Mucosa of descending colon (tissue), 3 donors: ENCODE data around the gene GJA1. TPM values are rescaled to one million over a fixed set of nuclear protein-coding genes. Genes with fewer than 3 reads are reported as not detected.

ENCODE experiments used
- ATAC-seq: fragments of 200-7000 bp; cut with Tn5 transposase; one replicate; pipeline ENCODE4 v1.9.1; 2020; ENCODE audit warnings: mild to moderate bottlenecking, moderate library complexity
- DNase-seq, 3 donors: peaks; one replicate each; pipeline ENCODE4 v3.0.0-alpha.2; 2020
- H3K36me3 ChIP-seq: fragments of 200-600 bp; one replicate; pipeline ENCODE4 v1.8.0; 2021; ENCODE audit warnings: low read depth, mild to moderate bottlenecking
- H3K4me1 ChIP-seq: fragments of 200-600 bp; one replicate; pipeline ENCODE4 v1.8.0; 2021; ENCODE audit warnings: low read depth, mild to moderate bottlenecking
- H3K4me3 ChIP-seq: fragments of 200-600 bp; one replicate; pipeline ENCODE4 v1.8.0; 2021; ENCODE audit warnings: mild to moderate bottlenecking
- H3K9me3 ChIP-seq: fragments of 200-600 bp; one replicate; pipeline ENCODE4 v1.8.0; 2021; ENCODE audit warnings: mild to moderate bottlenecking
- CTCF ChIP-seq: fragments of 200-600 bp; IDR thresholded peaks from one replicate; pipeline ENCODE4 v1.8.0; 2022; ENCODE audit warnings: antibody characterized with exemption, mild to moderate bottlenecking
- intact Hi-C, 2 donors: fragments of 100-400 bp; cut with DNase I in 1 of 2; cut with micrococcal nuclease in 1 of 2; formaldehyde crosslinking; loops; one replicate each; pipeline versions ENCODE4 v1.11.0 to v1.11.1; 2022; cut with DNase I, micrococcal nuclease
- total RNA-seq, 3 donors: library from RNA; stranded (reverse); fragmentation: NEBNext Ultra II Directional in 2 of 3; extraction: Animal tissue kit (Norgen Biotek cat#: 25700) in 2 of 3; gene quantifications; one replicate each; pipeline versions ENCODE4 v1.2.1 to v1.2.4, GENCODE V29; 2021 to 2023
- donor health status: DM: no; HTN: no; CAD: no; lungs with moderate emphysema.
- donor health status: DM: no; HTN: no; CAD: no.
- donor health status: DM: no; HTN: yes; CAD: no.

Gene GJA1
- total RNA-seq, 3 donors from 2014 or later = 5.1 to 13.2 (median 10.9) TPM

- DNase-seq = no peak
- Histone ChIP-seq H3K4me1 (peaks cover 3% of the 10 kb centered on the region), H3K9me3 (no peaks in the 10 kb centered on the region), H3K4me3 (no peak overlapping the region), H3K36me3 (no peaks in the 10 kb centered on the region)
- no peak for TF ChIP-seq CTCF
- no peak for ATAC-seq
- intact Hi-C loops = loop anchor here in 1 of 2 donors (10.0 kb wide), 1 partner anchor 83 kb away; no protein-coding TSS in a partner anchor
Measured at GRCh38 chr6:121398127-121398526, 37.3 kb upstream of the GJA1 start.

GRCh38 chr6:121399966-121400365, 35.5 kb upstream of the GJA1 start:
- H3K4me3 ChIP-seq = no peak overlapping the region
- no peak for TF ChIP-seq CTCF
- H3K4me1 ChIP-seq = peaks cover 3% of the 10 kb centered on the region
- H3K36me3 ChIP-seq = no peaks in the 10 kb centered on the region
- intact Hi-C loops = loop anchor here in 1 of 2 donors (10.0 kb wide), 2 partner anchors 85 to 345 kb away; no protein-coding TSS in a partner anchor
- H3K9me3 ChIP-seq = no peaks in the 10 kb centered on the region
- DNase-seq (peak in 1 of 3 donors; percentile 17), ATAC-seq (peak; percentile 90)

- no peak for TF ChIP-seq CTCF
- DNase-seq (no peak), ATAC-seq (no peak)
- H3K4me1 ChIP-seq = peaks cover 3% of the 10 kb centered on the region
- no peaks in the 10 kb centered on the region for H3K9me3 ChIP-seq
- no peaks in the 10 kb centered on the region for H3K36me3 ChIP-seq
- intact Hi-C loops = loop anchor here in 1 of 2 donors (10.0 kb wide), 1 partner anchor 349 kb away; no protein-coding TSS in a partner anchor
- no peak overlapping the region for H3K4me3 ChIP-seq
Measured at GRCh38 chr6:121403964-121404363, 31.5 kb upstream of the GJA1 start.

- intact Hi-C loops = loop anchor here in 1 of 2 donors (10.0 kb wide), 1 partner anchor 351 kb away; no protein-coding TSS in a partner anchor
- ATAC-seq (no peak), DNase-seq (no peak)
- Histone ChIP-seq H3K4me1 (no peaks in the 10 kb centered on the region), H3K36me3 (no peaks in the 10 kb centered on the region), H3K4me3 (no peak overlapping the region), H3K9me3 (no peaks in the 10 kb centered on the region)
- no peak for TF ChIP-seq CTCF
Measured at GRCh38 chr6:121405306-121405705, 30.1 kb upstream of the GJA1 start.

- DNase-seq = no peak
- intact Hi-C loops = loop anchor here in 1 of 2 donors (10.0 kb wide), 1 partner anchor 354 kb away; no protein-coding TSS in a partner anchor
- Histone ChIP-seq H3K4me3 (no peak overlapping the region), H3K9me3 (no peaks in the 10 kb centered on the region), H3K36me3 (no peaks in the 10 kb centered on the region), H3K4me1 (no peaks in the 10 kb centered on the region)
- no peak for TF ChIP-seq CTCF
- no peak for ATAC-seq
Measured at GRCh38 chr6:121408321-121408720, 27.1 kb upstream of the GJA1 start.

- no peaks in the 10 kb centered on the region for H3K9me3 ChIP-seq
- TF ChIP-seq CTCF = no peak
- DNase-seq (no peak), ATAC-seq (no peak)
- no peak overlapping the region for H3K4me3 ChIP-seq
- no peaks in the 10 kb centered on the region for H3K4me1 ChIP-seq
- intact Hi-C loops = loop anchor here in 1 of 2 donors (10.0 kb wide), 1 partner anchor 771 kb away; no protein-coding TSS in a partner anchor
- no peaks in the 10 kb centered on the region for H3K36me3 ChIP-seq
Measured at GRCh38 chr6:121413879-121414278, 21.6 kb upstream of the GJA1 start.
